Keratinocyte (primary cell): Measurements from ENCODE around the gene H3-3A. TPM values are rescaled to one million over a fixed set of nuclear protein-coding genes. Genes with fewer than 3 reads are reported as not detected.

Experiments
- DNase-seq: peaks from one replicate; pipeline ENCODE4 v3.0.0-alpha.2; 2011; ENCODE audit warnings: low read depth, missing footprints, low spot score
- FAIRE-seq: peaks from 2 replicates; lab custom pipeline; 2011; peaks lifted over from hg19 to GRCh38; lab: Jason Lieb, UNC
- H2AFZ ChIP-seq: 2 replicates; pipeline ENCODE4 v1.6.0; 2012; ENCODE audit warnings: low read length, control low read depth, inconsistent platforms; ENCODE audit not compliant: control insufficient read depth
- H3K27ac ChIP-seq: 2 replicates; pipeline ENCODE4 v1.5.1; 2011; ENCODE audit warnings: low read length; ENCODE audit not compliant: control insufficient read depth, insufficient read depth
- H3K27me3 ChIP-seq: 3 replicates; pipeline ENCODE4 v1.6.0; 2011; ENCODE audit warnings: low read length; ENCODE audit not compliant: control insufficient read depth, insufficient read depth; ENCODE audit errors: extremely low read depth
- H3K36me3 ChIP-seq, 2 experiments: 2 replicates in 1 of 2; 3 replicates in 1 of 2; pipeline ENCODE4 v1.5.1; 2011; ENCODE audit warnings: low read length in 2 of 2, mild to moderate bottlenecking in 1 of 2; ENCODE audit not compliant: control insufficient read depth in 2 of 2, insufficient read depth in 2 of 2; ENCODE audit errors: extremely low read depth in 1 of 2
- H3K4me1 ChIP-seq: 3 replicates; pipeline ENCODE4 v1.5.1; 2011; ENCODE audit warnings: low read length; ENCODE audit not compliant: control insufficient read depth, insufficient read depth; ENCODE audit errors: extremely low read depth
- H3K4me2 ChIP-seq: 3 replicates; pipeline ENCODE4 v1.6.0; 2011; ENCODE audit warnings: low read depth, low read length; ENCODE audit not compliant: control insufficient read depth, insufficient read depth; ENCODE audit errors: extremely low read depth
- H3K4me3 ChIP-seq, 3 experiments: fragments of 200-600 bp in 1 of 3; sonication (generic) in 1 of 3; 2 replicates in 2 of 3; 3 replicates in 1 of 3; pipeline ENCODE4 v1.5.1; 2011 to 2016; ENCODE audit warnings: low read length in 3 of 3, mild to moderate bottlenecking in 3 of 3, control low read depth in 2 of 3, inconsistent platforms in 1 of 3, low read depth in 1 of 3, mixed read lengths in 1 of 3, mixed run types in 1 of 3, moderate library complexity in 1 of 3; ENCODE audit not compliant: control insufficient read depth in 2 of 3, insufficient read depth in 2 of 3; ENCODE audit errors: extremely low read depth in 1 of 3
- H3K79me2 ChIP-seq: 2 replicates; pipeline ENCODE4 v1.6.0; 2012; ENCODE audit warnings: low read length; ENCODE audit not compliant: control insufficient read depth, insufficient read depth
- H3K9ac ChIP-seq: 3 replicates; pipeline ENCODE4 v1.6.0; 2011; ENCODE audit warnings: low read length; ENCODE audit not compliant: control insufficient read depth, insufficient read depth; ENCODE audit errors: extremely low read depth
- H3K9me1 ChIP-seq: 3 replicates; pipeline ENCODE4 v1.6.0; 2011; ENCODE audit warnings: low read length; ENCODE audit not compliant: control insufficient read depth, insufficient read depth; ENCODE audit errors: extremely low read depth
- H3K9me3 ChIP-seq: 2 replicates; pipeline ENCODE4 v1.5.1; 2012; ENCODE audit warnings: low read depth, low read length; ENCODE audit not compliant: control insufficient read depth
- H4K20me1 ChIP-seq: 3 replicates; pipeline ENCODE4 v1.6.0; 2011; ENCODE audit warnings: low read length; ENCODE audit not compliant: control insufficient read depth, insufficient read depth; ENCODE audit errors: extremely low read depth
- CTCF ChIP-seq, 3 experiments: IDR thresholded peaks in 1 of 3; conservative IDR thresholded peaks in 1 of 3; optimal IDR thresholded peaks in 1 of 3; 2 replicates in 2 of 3; 3 replicates in 1 of 3; pipeline versions ENCODE3 to v1.5.1; 2011; ENCODE audit warnings: low read length in 3 of 3, mild to moderate bottlenecking in 3 of 3, moderate library complexity in 2 of 3, control low read depth in 1 of 3, inconsistent platforms in 1 of 3; ENCODE audit not compliant: insufficient read depth in 2 of 3; ENCODE audit errors: extremely low read depth in 1 of 3
- EZH2 ChIP-seq: IDR thresholded peaks from one replicate; pipeline ENCODE4 v1.6.1; 2012; ENCODE audit warnings: inconsistent platforms, mild to moderate bottlenecking, low read length, moderate library complexity
- dilution Hi-C: fragments of 300-500 bp; cut with MboI; formaldehyde crosslinking; loops from one replicate; pipeline ENCODE4 v1.7.0; 2020; ENCODE audit warnings: low sequenced_read_pairs; ENCODE audit not compliant: extremely low pct_ligation_motif_present
- polyA plus RNA-seq, 5 experiments: library from polyadenylated mRNA; depleted of rRNA in 3 of 5; stranded (reverse) in 3 of 5; stranded (forward) in 1 of 5; unstranded in 1 of 5; fragments of >200 nt; gene quantifications; 1 replicate in 1 of 5; 2 replicates in 3 of 5; 3 replicates in 1 of 5; pipeline versions ENCODE4 v1.2.1 to v1.2.3, GENCODE V29; 2011 to 2012; ENCODE audit warnings: missing spikeins in 2 of 5, low read depth in 1 of 5, low replicate concordance in 1 of 5

The H3-3A gene
- polyA plus RNA-seq, 1 donor (not counting 4 experiments of a cell fraction or from before 2014, with no cell fraction given) = 291 TPM

- Histone ChIP-seq H3K27me3 (no peaks in the 10 kb centered on the region), H3K9me3 (no peaks in the 10 kb centered on the region), H3K4me3 (no peak overlapping the region), H3K9ac (no peak overlapping the region), H3K79me2 (peaks cover 11% of the 10 kb centered on the region), H3K9me1 (no peaks in the 10 kb centered on the region), H2AFZ (no peak overlapping the region), H3K4me2 (no peak overlapping the region), H4K20me1 (no peaks in the 10 kb centered on the region), H3K36me3 (peaks cover 5 to 12% of the 10 kb centered on the region in 2 experiments), H3K4me1 (no peaks in the 10 kb centered on the region), H3K27ac (no peak overlapping the region)
- FAIRE-seq (no peak), DNase-seq (no peak)
- dilution Hi-C loops = no loop called here
- no peak for TF ChIP-seq EZH2
These were observed 10.9 kb downstream of the H3-3A start for GRCh38 chr1:226073184-226073950.

DNA sequence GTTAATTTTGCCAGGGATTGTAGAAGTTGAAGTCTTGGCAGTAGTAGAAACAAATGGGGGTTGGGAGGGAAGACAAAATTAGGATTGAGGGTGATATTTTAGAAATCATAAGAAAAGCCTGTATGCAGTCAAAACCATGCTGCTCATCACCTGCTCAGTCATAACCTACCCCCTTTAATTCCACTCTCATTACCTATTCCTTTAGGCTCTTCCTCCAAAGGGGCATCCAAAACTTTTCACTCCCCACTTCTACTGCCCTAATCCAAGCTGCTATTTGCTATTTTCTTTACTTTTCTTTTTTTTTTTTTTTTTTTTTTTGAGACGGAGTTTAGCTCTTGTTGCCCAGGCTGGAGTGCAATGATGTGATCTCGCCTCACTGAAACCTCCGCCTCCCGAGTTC is 11.5 kb downstream of the H3-3A start:
- Histone ChIP-seq H3K9me3 (no peaks in the 10 kb centered on the region), H3K9ac (no peak overlapping the region), H3K4me1 (no peaks in the 10 kb centered on the region), H3K79me2 (peaks cover 6% of the 10 kb centered on the region), H4K20me1 (no peaks in the 10 kb centered on the region), H3K4me3 (no peak overlapping the region), H2AFZ (no peak overlapping the region), H3K36me3 (peaks cover 3 to 6% of the 10 kb centered on the region in 2 experiments), H3K4me2 (no peak overlapping the region), H3K27ac (no peak overlapping the region), H3K27me3 (no peaks in the 10 kb centered on the region), H3K9me1 (no peaks in the 10 kb centered on the region)
- dilution Hi-C loops = no loop called here
- FAIRE-seq (no peak), DNase-seq (no peak)
- TF ChIP-seq CTCF (optimal IDR thresholded peaks at IDR 0.05 in 1 of 3, IDR thresholded peaks at IDR 0.05 in 1 of 3, conservative IDR thresholded peaks at IDR 0.05 in 1 of 3; ENCODE audit: extremely low read depth in 1 of 3, insufficient read depth in 2 of 3, low read length in 3 of 3) (no peak), EZH2 (no peak)
